Chondrocyte (in vitro differentiated cells): ENCODE measurements around the gene TMEM119. TPM values are rescaled to one million over a fixed set of nuclear protein-coding genes. Genes with fewer than 3 reads are reported as not detected.
"Not testable (repeated sequence)": the region's sequence is repeated elsewhere in the genome, so short reads cannot be mapped to it uniquely, and the experiment has no call there.

ENCODE experiments used
- DNase-seq: peaks from one replicate; pipeline ENCODE4 v3.0.0; 2021; ENCODE audit warnings: mixed read lengths, low spot score
- H3K27ac Mint-ChIP-seq: one replicate; pipeline ENCODE4 v1.8.0; 2021; ENCODE audit warnings: mild to moderate bottlenecking, moderate library complexity, mixed read lengths; ENCODE audit not compliant: unreplicated experiment
- H3K27me3 Mint-ChIP-seq: 2 replicates; pipeline ENCODE4 v1.8.0; 2021; ENCODE audit warnings: low read depth, mixed read lengths
- H3K36me3 Mint-ChIP-seq: 2 replicates; pipeline ENCODE4 v1.8.0; 2021; ENCODE audit warnings: low read depth, mixed read lengths
- H3K4me1 Mint-ChIP-seq: 2 replicates; pipeline ENCODE4 v1.8.0; 2021; ENCODE audit warnings: low read depth, mild to moderate bottlenecking, mixed read lengths
- H3K4me3 Mint-ChIP-seq: one replicate; pipeline ENCODE4 v1.8.0; 2021; ENCODE audit warnings: mild to moderate bottlenecking, moderate library complexity, mixed read lengths; ENCODE audit not compliant: unreplicated experiment
- H3K9me3 Mint-ChIP-seq: 2 replicates; pipeline ENCODE4 v1.8.0; 2021; ENCODE audit warnings: low read depth, mixed read lengths
- CTCF ChIP-seq: fragments of 200-600 bp; sonication (generic); IDR thresholded peaks from 2 replicates; pipeline ENCODE4 v1.5.0; 2021; ENCODE audit warnings: antibody characterized with exemption, mild to moderate bottlenecking, moderate library complexity
- total RNA-seq: library from RNA; stranded (reverse); gene quantifications from 3 replicates; pipeline ENCODE4 v1.2.1, GENCODE V29; 2021

Gene TMEM119
- total RNA-seq, 1 donor from 2014 or later, result 48.3 TPM

- no peak for TF ChIP-seq CTCF
- Mint-ChIP-seq H3K27me3 (no peaks in the 10 kb centered on the region), H3K27ac (no peak overlapping the region), H3K4me3 (no peak overlapping the region), H3K9me3 (peaks cover 4% of the 10 kb centered on the region), H3K4me1 (peaks cover 25% of the 10 kb centered on the region), H3K36me3 (peaks cover 3% of the 10 kb centered on the region)
- DNase-seq, result no peak
Observed at GRCh38 chr12:108619369-108620160, 21.7 kb upstream of the TMEM119 start.

DNA sequence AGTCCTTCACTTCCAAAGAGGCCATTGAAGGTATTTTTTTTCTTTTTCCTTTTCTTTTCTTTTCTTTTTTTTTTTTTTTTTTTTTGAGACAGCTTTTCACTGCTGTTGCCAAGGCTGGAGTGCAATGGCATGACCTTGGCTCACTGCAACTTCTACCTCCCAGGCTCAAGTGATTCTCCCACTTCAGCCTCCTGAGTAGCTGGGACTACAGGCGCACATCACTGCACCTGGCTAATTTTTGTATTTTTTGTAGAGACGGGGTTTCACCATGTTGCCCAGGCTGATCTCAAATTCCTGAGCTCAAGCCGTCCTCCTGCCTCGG is 21.0 kb upstream of the TMEM119 start:
- Mint-ChIP-seq H3K27ac (peak overlapping the region; percentile 20), H3K4me1 (peaks cover 25% of the 10 kb centered on the region)
- not testable (repeated sequence) for H3K9me3 Mint-ChIP-seq, DNase-seq, H3K4me3 Mint-ChIP-seq, H3K27me3 Mint-ChIP-seq, H3K36me3 Mint-ChIP-seq

GRCh38 chr12:108618079-108618952 is 20.4 kb upstream of the TMEM119 start:
- Mint-ChIP-seq H3K27ac (peak overlapping the region; percentile 20), H3K4me1 (peaks cover 29% of the 10 kb centered on the region), H3K9me3 (peaks cover 4% of the 10 kb centered on the region), H3K36me3 (peaks cover 3% of the 10 kb centered on the region), H3K4me3 (no peak overlapping the region), H3K27me3 (no peaks in the 10 kb centered on the region)
- TF ChIP-seq CTCF, result peak; percentile 98
- no peak for DNase-seq

- peaks cover 34% of the 10 kb centered on the region for H3K4me1 Mint-ChIP-seq
- no peaks in the 10 kb centered on the region for H3K27me3 Mint-ChIP-seq
- TF ChIP-seq CTCF, result no peak
- H3K27ac Mint-ChIP-seq, result peak overlapping the region; percentile 50
- no peak overlapping the region for H3K4me3 Mint-ChIP-seq
- peaks cover 4% of the 10 kb centered on the region for H3K9me3 Mint-ChIP-seq
- DNase-seq, result no peak
- H3K36me3 Mint-ChIP-seq, result peaks cover 3% of the 10 kb centered on the region
Observed at GRCh38 chr12:108616941-108617858, 19.3 kb upstream of the TMEM119 start.

DNA sequence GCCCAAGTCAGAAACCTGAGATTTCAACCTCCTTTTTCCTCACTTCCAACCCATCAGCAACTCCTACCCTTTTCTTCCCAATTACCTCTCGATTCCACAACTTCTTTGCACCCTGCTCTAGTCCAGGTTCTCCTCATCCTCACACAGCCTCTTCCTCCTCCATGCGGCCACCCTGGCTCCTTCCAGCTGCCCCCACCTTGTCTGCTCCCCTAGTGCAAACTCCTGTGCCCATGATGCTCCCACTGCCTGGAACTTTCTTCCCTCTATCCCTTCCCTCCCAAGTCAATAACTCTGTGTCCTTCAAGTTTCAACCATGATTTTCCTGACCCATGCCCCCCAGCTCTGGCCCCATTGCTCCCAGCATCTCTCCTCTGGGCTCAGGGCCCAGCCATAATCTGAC is 18.5 kb upstream of the TMEM119 start:
- DNase-seq, result no peak
- no peak for TF ChIP-seq CTCF
- no peak overlapping the region for H3K4me3 Mint-ChIP-seq
- H3K36me3 Mint-ChIP-seq, result peaks cover 3% of the 10 kb centered on the region
- H3K27me3 Mint-ChIP-seq, result no peaks in the 10 kb centered on the region
- peaks cover 43% of the 10 kb centered on the region for H3K4me1 Mint-ChIP-seq
- H3K9me3 Mint-ChIP-seq, result peaks cover 4% of the 10 kb centered on the region
- H3K27ac Mint-ChIP-seq, result no peak overlapping the region
